Muscle of arm (tissue), 14 donors: Measurements from ENCODE around the gene GPR55. TPM values are rescaled to one million over a fixed set of nuclear protein-coding genes. Genes with fewer than 3 reads are reported as not detected.
"Not testable (repeated sequence)": the region's sequence is repeated elsewhere in the genome, so short reads cannot be mapped to it uniquely, and the experiment has no call there.

ENCODE experiments used
- DNase-seq: peaks from one replicate; pipeline ENCODE4 v3.0.0-alpha.2; 2013
- long read RNA-seq, 11 donors: transcript quantifications; one replicate each; lab custom pipeline, GENCODE V29; 2026
- polyA plus RNA-seq, 12 donors: library from polyadenylated mRNA; unstranded; fragments of 120-200 nt; gene quantifications; one replicate each; pipeline ENCODE4 v1.2.1, GENCODE V29; 2013; ENCODE audit not compliant: insufficient read length in 12 of 12

The GPR55 gene
- polyA plus RNA-seq, result under 1 TPM in 4 of 12 donors, not detected in 8; 0.05 to 0.26 (median 0.09) TPM
- long read RNA-seq, donor 1, result 0 reads
- long read RNA-seq, donor 2, result 0 reads
- long read RNA-seq, donor 3, result 0 reads
- long read RNA-seq, donor 4, result 0 reads
- long read RNA-seq, donor 5, result 0 reads
- long read RNA-seq, donor 6, result 0 reads
- long read RNA-seq, donor 7, result 0 reads
- long read RNA-seq, donor 8, result 0 reads
- long read RNA-seq, donor 9, result 0 reads
- long read RNA-seq, donor 10, result 0 reads
- long read RNA-seq, donor 11, result 0 reads

- no peak for DNase-seq
Measured at GRCh38 chr2:230924470-230925341, at the start of gene GPR55. Gene GPR55 (minus strand): TSS chr2:230925242. CDS start chr2:230910962, 14,280 bp downstream.

GRCh38 chr2:230974096-230974913, 49.3 kb upstream of the GPR55 start:
- DNase-seq, result no peak

GRCh38 chr2:230972046-230972445, 47.0 kb upstream of the GPR55 start:
- no peak for DNase-seq

- no peak for DNase-seq
Measured at GRCh38 chr2:230969659-230970015, 44.6 kb upstream of the GPR55 start.

GRCh38 chr2:230968921-230969658, 44.0 kb upstream of the GPR55 start:
- DNase-seq, result no peak

GRCh38 chr2:230968314-230968713, 43.3 kb upstream of the GPR55 start:
- not testable (repeated sequence) for DNase-seq

- no peak for DNase-seq
Measured at GRCh38 chr2:230967113-230967512, 42.1 kb upstream of the GPR55 start.

- DNase-seq, result no peak
Measured at GRCh38 chr2:230964136-230964730, 39.2 kb upstream of the GPR55 start.

- DNase-seq, result no peak
Measured at GRCh38 chr2:230961091-230961491, 36.0 kb upstream of the GPR55 start.

- DNase-seq, result no peak
Measured at GRCh38 chr2:230960026-230960425, 35.0 kb upstream of the GPR55 start.

GRCh38 chr2:230958820-230959756, 34.0 kb upstream of the GPR55 start:
- no peak for DNase-seq

- DNase-seq, result no peak
Measured at GRCh38 chr2:230957756-230958391, 32.8 kb upstream of the GPR55 start.

- DNase-seq, result peak; percentile 15
Measured at GRCh38 chr2:230956827-230957755, 32.0 kb upstream of the GPR55 start.

GRCh38 chr2:230955163-230955737, 30.2 kb upstream of the GPR55 start:
- no peak for DNase-seq

- DNase-seq, result no peak
Measured at GRCh38 chr2:230954746-230955145, 29.7 kb upstream of the GPR55 start.

- no peak for DNase-seq
Measured at GRCh38 chr2:230953845-230954244, 28.8 kb upstream of the GPR55 start.

- no peak for DNase-seq
Measured at GRCh38 chr2:230952226-230952956, 27.3 kb upstream of the GPR55 start.
